DOHH2 (cell line): ENCODE results near the gene TCF12.

ENCODE experiments used
- CTCF ChIP-seq: fragments of 200-600 bp; sonication (generic); IDR thresholded peaks from one replicate; pipeline ENCODE4 v1.5.1; 2014; ENCODE audit warnings: antibody characterized with exemption, mild to moderate bottlenecking, low read depth, low read length; ENCODE audit not compliant: poor library complexity, severe bottlenecking
- EZH2phosphoT487 ChIP-seq: fragments of 200-600 bp; sonication (generic); IDR thresholded peaks from 2 replicates; pipeline ENCODE4 v1.6.1; 2017; ENCODE audit warnings: borderline replicate concordance, mild to moderate bottlenecking, antibody characterized with exemption, low read length, moderate library complexity, mixed read lengths

- TF ChIP-seq CTCF = no peak
- TF ChIP-seq EZH2phosphoT487 = no peak
Measured at GRCh38 chr15:57323299-57323805, 404.9 kb downstream of the TCF12 start.
